ENCODE data around the gene CD40LG. TPM values are rescaled to one million over a fixed set of nuclear protein-coding genes. Genes with fewer than 3 reads are reported as not detected.

The CD40LG gene
- total and polyA plus RNA-seq, 2 donors = 0.58 TPM; not detected in 1

- Histone ChIP-seq H3K36me3 (ENCODE audit: insufficient read depth) (no peaks in the 10 kb centered on the region), H3K27ac (ENCODE audit: low read depth) (no peak overlapping the region)
- 59% methylated on average over 6 of the region's 6 CpGs for WGBS
Measured at GRCh38 chrX:136629084-136629750, 18.7 kb upstream of the CD40LG start.

GRCh38 chrX:136630881-136631280, 17.1 kb upstream of the CD40LG start:
- H3K4me3 ChIP-seq (ENCODE audit: low read depth, low read length) = no peak overlapping the region

More at GRCh38 chrX:136629084-136629750, 18.7 kb upstream of the CD40LG start:
- Histone ChIP-seq H3K4me3 (ENCODE audit: low read depth, low read length) (no peak overlapping the region), H3K4me1 (ENCODE audit: insufficient read depth) (no peaks in the 10 kb centered on the region)
- DNase-seq (ENCODE audit: extremely low spot score) = no peak

DNA sequence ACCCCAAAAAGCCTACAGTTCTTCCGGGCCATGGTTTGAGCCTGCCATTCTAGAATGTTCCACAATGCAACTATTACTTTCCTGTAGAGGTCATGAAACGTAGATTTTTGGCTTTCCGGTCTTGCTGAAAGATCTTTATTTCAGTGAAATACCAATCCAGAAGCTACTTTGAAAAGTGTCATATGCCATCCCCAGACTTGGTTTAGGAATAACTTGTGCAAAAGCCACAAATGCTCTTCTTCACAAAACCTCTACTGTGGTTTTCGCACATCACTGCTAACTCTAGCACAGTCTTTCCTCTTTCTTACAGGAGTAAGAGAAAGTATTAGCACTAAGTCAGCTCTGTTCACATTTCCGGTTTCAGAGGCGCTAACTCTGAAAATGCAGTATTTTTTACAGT, 12.7 kb upstream of the CD40LG start:
- no peaks in the 10 kb centered on the region for H3K4me1 ChIP-seq (ENCODE audit: insufficient read depth)
- no peak overlapping the region for H3K4me3 ChIP-seq (ENCODE audit: low read depth, low read length)
- 55% methylated on average over 6 of the region's 6 CpGs for whole genome bisulfite sequencing
- H3K27ac ChIP-seq (ENCODE audit: low read depth) = no peak overlapping the region
- no peaks in the 10 kb centered on the region for H3K36me3 ChIP-seq (ENCODE audit: insufficient read depth)
- DNase-seq (ENCODE audit: extremely low spot score) = no peak

More at GRCh38 chrX:136630881-136631280, 17.1 kb upstream of the CD40LG start:
- no peaks in the 10 kb centered on the region for H3K4me1 ChIP-seq (ENCODE audit: insufficient read depth)
- DNase-seq (ENCODE audit: extremely low spot score) = no peak
- 41% methylated on average over 1 of the region's 1 CpG for WGBS
- no peaks in the 10 kb centered on the region for H3K36me3 ChIP-seq (ENCODE audit: insufficient read depth)
- no peak overlapping the region for H3K27ac ChIP-seq (ENCODE audit: low read depth)

DNA sequence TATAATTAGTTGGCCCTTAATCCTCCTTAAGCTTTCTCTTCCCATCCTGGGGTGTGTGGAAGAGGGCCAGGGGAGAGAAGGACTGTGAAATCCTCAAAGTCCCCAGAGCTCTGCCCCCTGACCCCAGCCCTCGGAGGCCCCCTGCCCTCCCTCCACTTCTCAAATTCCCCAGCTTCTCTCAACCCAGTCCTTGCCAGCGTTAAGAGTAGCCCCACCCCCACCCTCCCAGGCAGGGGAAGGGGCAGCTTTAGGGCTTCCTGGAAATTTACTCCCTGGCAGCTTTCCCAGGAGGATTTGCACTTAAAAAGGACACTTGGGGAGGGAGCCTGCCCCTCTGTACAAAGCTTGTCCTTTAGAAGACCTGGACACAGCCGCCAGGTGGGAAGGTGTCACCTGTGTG, 11.8 kb upstream of the CD40LG start:
- no peak for DNase-seq (ENCODE audit: extremely low spot score)
- Histone ChIP-seq H3K27ac (ENCODE audit: low read depth) (no peak overlapping the region), H3K4me1 (ENCODE audit: insufficient read depth) (no peaks in the 10 kb centered on the region), H3K36me3 (ENCODE audit: insufficient read depth) (no peaks in the 10 kb centered on the region), H3K4me3 (ENCODE audit: low read depth, low read length) (no peak overlapping the region)
- 17% methylated on average over 3 of the region's 3 CpGs for WGBS

GRCh38 chrX:136639506-136640176, 8.3 kb upstream of the CD40LG start:
- Histone ChIP-seq H3K36me3 (ENCODE audit: insufficient read depth) (no peaks in the 10 kb centered on the region), H3K4me1 (ENCODE audit: insufficient read depth) (no peaks in the 10 kb centered on the region), H3K27ac (ENCODE audit: low read depth) (no peak overlapping the region), H3K4me3 (ENCODE audit: low read depth, low read length) (no peak overlapping the region)
- 58% methylated on average over 8 of the region's 8 CpGs for WGBS
- DNase-seq (ENCODE audit: extremely low spot score) = no peak

DNA sequence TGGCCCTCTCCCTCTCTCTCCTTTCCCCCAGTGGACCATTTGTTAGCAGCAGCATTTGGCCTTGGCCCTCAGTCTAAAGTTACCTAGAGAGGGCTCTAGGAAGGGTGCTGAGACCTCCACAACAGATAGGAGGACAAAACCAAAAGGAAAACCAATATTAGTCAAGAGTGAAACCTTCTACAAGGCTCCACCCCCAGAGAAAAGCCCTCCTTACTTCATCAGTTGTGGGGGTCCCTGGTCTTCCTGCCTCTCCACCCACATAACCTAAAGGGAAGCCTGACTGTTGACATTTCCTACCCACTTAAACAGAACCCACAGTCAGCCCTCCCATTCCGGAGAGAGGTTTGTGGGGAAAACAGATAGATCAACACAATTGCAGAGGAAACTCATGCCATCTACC, 4.7 kb upstream of the CD40LG start:
- WGBS = 79% methylated on average over 1 of the region's 1 CpG
- Histone ChIP-seq H3K27ac (ENCODE audit: low read depth) (no peak overlapping the region), H3K4me1 (ENCODE audit: insufficient read depth) (no peaks in the 10 kb centered on the region), H3K36me3 (ENCODE audit: insufficient read depth) (no peaks in the 10 kb centered on the region), H3K4me3 (ENCODE audit: low read depth, low read length) (no peak overlapping the region)
- no peak for DNase-seq (ENCODE audit: extremely low spot score)

GRCh38 chrX:136646602-136647239, 1.2 kb upstream of the CD40LG start:
- Histone ChIP-seq H3K27ac (ENCODE audit: low read depth) (no peak overlapping the region), H3K4me3 (ENCODE audit: low read depth, low read length) (no peak overlapping the region), H3K36me3 (ENCODE audit: insufficient read depth) (no peaks in the 10 kb centered on the region), H3K4me1 (ENCODE audit: insufficient read depth) (no peaks in the 10 kb centered on the region)
- DNase-seq (ENCODE audit: extremely low spot score) = no peak
- WGBS = 74% methylated on average over 5 of the region's 5 CpGs

- DNase-seq (ENCODE audit: extremely low spot score) = no peak
- Histone ChIP-seq H3K4me3 (ENCODE audit: low read depth, low read length) (no peak overlapping the region), H3K27ac (ENCODE audit: low read depth) (no peak overlapping the region), H3K4me1 (ENCODE audit: insufficient read depth) (no peaks in the 10 kb centered on the region), H3K36me3 (ENCODE audit: insufficient read depth) (no peaks in the 10 kb centered on the region)
- WGBS = 95% methylated on average over 3 of the region's 3 CpGs
Measured at GRCh38 chrX:136650811-136651210, 2.9 kb downstream of the CD40LG start.

GRCh38 chrX:136652822-136653723, 5.1 kb downstream of the CD40LG start:
- 69% methylated on average over 6 of the region's 6 CpGs for WGBS
- DNase-seq (ENCODE audit: extremely low spot score) = no peak
- H3K4me3 ChIP-seq (ENCODE audit: low read depth, low read length) = no peak overlapping the region
- H3K36me3 ChIP-seq (ENCODE audit: insufficient read depth) = no peaks in the 10 kb centered on the region
- no peaks in the 10 kb centered on the region for H3K4me1 ChIP-seq (ENCODE audit: insufficient read depth)
- no peak overlapping the region for H3K27ac ChIP-seq (ENCODE audit: low read depth)

- Histone ChIP-seq H3K4me3 (ENCODE audit: low read depth, low read length) (no peak overlapping the region), H3K36me3 (ENCODE audit: insufficient read depth) (no peaks in the 10 kb centered on the region), H3K27ac (ENCODE audit: low read depth) (no peak overlapping the region), H3K4me1 (ENCODE audit: insufficient read depth) (no peaks in the 10 kb centered on the region)
- 87% methylated on average over 5 of the region's 5 CpGs for WGBS
- DNase-seq (ENCODE audit: extremely low spot score) = no peak
Measured at GRCh38 chrX:136656361-136656964, 8.5 kb downstream of the CD40LG start.

DNA sequence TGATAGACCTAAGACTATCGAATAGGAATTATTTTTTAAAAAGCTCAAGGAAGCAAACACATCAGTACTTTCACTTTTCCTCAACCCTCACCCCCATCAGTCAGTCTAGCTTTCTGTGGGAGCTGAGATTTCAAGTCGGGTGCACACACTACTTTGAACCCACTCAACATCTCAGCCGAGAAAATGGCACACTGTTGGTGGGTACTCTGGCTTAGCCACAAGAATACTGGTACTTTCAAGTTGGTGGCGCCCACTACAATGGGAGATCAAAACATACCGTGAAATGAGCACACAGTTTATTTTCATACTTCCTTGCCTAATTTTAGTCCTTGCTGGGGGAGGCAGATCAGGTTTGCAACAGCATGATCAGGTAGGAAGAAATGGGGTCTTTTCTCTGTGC, 10.2 kb downstream of the CD40LG start:
- Histone ChIP-seq H3K36me3 (ENCODE audit: insufficient read depth) (no peaks in the 10 kb centered on the region), H3K4me1 (ENCODE audit: insufficient read depth) (no peaks in the 10 kb centered on the region), H3K4me3 (ENCODE audit: low read depth, low read length) (no peak overlapping the region), H3K27ac (ENCODE audit: low read depth) (no peak overlapping the region)
- no peak for DNase-seq (ENCODE audit: extremely low spot score)
- WGBS = 88% methylated on average over 5 of the region's 5 CpGs

- no peak overlapping the region for H3K4me3 ChIP-seq (ENCODE audit: low read depth, low read length)
- no peak overlapping the region for H3K27ac ChIP-seq (ENCODE audit: low read depth)
- H3K36me3 ChIP-seq (ENCODE audit: insufficient read depth) = no peaks in the 10 kb centered on the region
- no peak for DNase-seq (ENCODE audit: extremely low spot score)
- no peaks in the 10 kb centered on the region for H3K4me1 ChIP-seq (ENCODE audit: insufficient read depth)
- 92% methylated on average over 9 of the region's 9 CpGs for WGBS
Measured at GRCh38 chrX:136659174-136659573, 11.2 kb downstream of the CD40LG start.

GRCh38 chrX:136660896-136661295, 12.9 kb downstream of the CD40LG start:
- no peak for DNase-seq (ENCODE audit: extremely low spot score)
- Histone ChIP-seq H3K4me3 (ENCODE audit: low read depth, low read length) (no peak overlapping the region), H3K27ac (ENCODE audit: low read depth) (no peak overlapping the region), H3K36me3 (ENCODE audit: insufficient read depth) (no peaks in the 10 kb centered on the region), H3K4me1 (ENCODE audit: insufficient read depth) (no peaks in the 10 kb centered on the region)
- 79% methylated on average over 1 of the region's 1 CpG for WGBS

All from urinary bladder (tissue), 4 donors.